ENCODE results near the gene LDLRAP1.
"Not testable (repeated sequence)": the region's sequence is repeated elsewhere in the genome, so short reads cannot be mapped to it uniquely, and the experiment has no call there.

The LDLRAP1 gene

GRCh38 chr1:25577134-25577920 lies 33.9 kb downstream of the LDLRAP1 start:
- DNase-seq (ENCODE audit: low read depth) = no peak

DNA sequence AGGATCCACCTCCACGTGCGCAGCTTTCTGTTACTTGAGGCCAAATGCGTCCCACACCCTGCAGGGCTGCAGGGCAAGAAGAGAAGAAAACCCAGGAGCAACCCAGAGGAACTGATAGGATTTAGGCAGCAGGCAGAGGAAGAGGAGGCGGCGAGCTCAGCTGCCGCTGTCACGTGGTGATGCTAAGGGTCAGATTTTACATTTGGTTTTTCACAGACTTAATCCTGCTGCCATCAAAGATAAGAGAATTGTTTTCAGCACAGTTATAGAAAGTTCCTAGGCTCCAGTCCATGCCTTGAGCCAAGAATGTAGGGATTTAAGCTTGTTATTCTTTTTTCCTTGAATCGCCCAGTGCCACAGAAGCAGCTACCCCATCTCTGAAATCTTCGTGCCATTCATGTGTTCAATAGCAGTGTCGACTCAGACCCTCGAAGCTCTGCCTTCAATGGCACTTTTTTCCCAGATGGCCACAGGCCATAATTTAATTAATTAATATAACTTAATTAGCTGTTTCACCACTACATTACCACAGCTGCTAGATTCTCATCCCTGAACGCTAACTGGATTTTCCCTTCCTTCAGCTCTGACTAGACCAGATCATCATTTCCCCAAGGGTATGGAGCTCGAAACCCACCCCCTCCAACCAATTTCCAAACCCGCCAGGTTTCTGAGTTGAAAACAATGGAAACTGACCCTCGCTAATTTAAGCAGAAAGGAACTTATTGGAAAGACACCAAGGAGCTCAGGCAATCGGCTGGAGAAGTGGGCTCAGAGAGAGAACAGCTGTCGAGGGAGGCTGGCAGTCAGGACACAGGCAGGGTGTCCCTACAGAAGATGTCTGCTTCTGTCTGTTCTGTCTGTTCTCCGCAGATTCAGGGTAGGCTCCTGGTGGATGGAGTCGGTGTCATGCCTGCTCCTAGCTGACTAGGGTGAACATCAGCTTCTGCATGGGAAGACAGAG lies 36.2 kb downstream of the LDLRAP1 start:
- no peak for DNase-seq (ENCODE audit: low read depth)

DNA sequence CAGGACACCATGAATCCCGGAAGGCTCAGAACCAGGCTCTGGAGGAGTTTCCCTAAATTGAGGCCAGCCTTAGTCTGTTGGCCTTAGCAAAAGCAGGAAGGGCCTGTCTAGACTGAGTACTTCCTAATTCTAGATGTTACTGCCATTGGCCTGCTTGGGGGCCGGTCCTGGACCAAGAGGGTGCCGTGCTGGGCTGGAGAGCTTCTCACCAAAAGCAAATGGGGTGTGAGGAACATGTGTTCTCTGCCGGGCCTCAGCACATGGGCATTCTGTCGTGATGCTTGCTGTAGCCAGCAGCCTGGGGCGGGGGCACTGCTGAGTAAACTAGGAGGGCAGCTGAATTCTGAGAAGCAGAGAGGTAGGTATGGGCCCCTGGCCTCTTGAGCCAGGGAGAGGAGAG lies 37.5 kb downstream of the LDLRAP1 start:
- DNase-seq (ENCODE audit: low read depth) = no peak

- DNase-seq (ENCODE audit: low read depth) = no peak
Observed at GRCh38 chr1:25581764-25582163, 38.4 kb downstream of the LDLRAP1 start.

DNA sequence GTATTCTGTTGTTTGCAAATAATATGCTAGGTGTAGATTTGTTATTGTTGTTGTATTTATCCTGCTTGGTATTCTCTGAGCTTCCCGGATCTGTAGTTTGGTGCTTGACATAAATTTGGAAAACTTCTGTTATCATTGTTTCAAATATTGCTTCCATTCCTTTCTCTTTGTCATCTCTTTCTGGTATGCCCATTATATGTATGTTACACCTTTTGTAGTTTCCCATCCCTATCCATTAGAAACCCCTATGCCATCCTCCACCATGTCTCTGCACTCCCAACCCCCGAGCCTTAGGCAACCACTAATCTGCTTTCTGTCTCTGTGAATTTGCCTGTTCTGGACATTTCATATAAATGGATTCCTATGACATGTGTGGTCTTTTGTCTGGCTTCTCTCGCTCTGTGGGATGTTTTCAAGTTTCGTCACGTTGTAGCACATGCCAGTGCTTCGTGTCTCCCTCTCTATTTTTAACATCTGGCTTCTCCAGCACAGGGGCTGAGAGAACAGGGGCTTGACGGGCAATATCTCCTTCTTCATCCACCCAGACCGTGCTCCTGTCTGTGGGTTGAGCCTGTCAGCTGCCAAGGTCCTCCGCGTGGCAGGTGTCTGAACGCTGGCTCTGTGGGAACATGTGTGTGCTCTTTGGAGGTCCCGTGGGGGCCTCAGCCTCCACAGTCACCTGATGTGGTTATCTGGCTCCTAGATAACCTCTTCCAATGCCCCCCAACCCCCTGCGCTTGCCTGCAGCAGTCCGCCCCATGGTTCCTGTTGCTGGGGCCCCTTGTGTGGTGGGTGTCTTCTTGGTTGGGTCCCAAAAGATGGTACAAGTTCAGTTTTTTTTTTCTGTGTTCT lies 40.3 kb downstream of the LDLRAP1 start:
- DNase-seq (ENCODE audit: low read depth) = no peak

DNA sequence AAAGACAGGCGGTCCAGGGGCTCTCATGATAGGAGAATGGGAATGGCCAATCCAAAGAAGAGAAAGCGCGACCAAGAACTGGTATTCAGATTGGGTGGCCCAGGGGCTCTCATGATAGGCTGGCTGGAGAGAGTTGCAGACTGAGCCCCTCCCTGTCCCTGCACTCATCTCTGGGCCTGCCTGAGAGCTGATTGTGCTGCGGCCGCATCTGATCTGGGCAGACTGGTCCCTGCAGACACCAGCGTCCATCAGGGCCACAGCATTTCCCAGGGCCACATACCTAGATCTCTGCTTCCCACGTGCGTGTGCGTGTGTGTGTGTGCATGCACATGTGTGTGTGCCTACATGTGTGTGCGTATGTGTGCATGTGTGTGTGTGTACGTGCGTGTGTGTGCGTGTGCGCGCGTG lies 42.8 kb downstream of the LDLRAP1 start:
- DNase-seq (ENCODE audit: low read depth) = no peak

DNA sequence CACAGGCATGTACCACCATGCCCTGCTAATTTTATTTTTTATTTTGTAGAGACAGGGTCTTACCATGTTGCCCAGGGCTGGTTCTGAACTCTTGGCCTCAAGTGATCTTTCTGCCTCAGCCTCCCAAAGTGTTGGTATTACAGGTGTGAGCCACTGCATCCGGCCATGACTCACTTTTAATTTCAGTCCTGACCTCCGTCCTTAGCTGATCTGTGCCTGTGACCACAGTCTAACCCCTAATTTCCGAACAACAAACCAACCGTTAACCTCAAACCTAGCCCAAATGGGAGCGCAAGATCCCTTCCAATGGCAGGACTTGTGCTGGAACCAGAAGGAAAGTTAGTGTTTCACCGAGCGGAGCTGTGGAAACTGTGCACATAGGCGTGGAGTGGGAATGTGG lies 43.9 kb downstream of the LDLRAP1 start:
- DNase-seq (ENCODE audit: low read depth) = no peak

DNA sequence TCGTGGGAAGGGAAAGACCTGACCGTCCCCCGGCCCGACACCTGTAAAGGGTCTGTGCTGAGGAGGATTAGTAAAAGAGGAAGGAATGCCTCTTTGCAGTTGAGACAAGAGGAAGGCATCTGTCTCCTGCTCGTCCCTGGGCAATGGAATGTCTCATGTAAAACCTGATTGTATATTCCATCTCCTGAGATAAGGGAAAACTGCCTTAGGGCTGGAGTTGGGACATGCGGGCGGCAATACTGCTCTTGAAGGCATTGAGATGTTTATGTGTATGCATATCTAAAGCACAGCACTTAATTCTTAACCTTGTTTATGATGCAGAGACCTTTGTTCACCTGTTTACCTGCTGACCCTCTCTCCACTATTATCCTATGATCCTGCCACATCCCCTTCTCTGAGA lies 44.8 kb downstream of the LDLRAP1 start:
- DNase-seq (ENCODE audit: low read depth) = not testable (repeated sequence)

DNA sequence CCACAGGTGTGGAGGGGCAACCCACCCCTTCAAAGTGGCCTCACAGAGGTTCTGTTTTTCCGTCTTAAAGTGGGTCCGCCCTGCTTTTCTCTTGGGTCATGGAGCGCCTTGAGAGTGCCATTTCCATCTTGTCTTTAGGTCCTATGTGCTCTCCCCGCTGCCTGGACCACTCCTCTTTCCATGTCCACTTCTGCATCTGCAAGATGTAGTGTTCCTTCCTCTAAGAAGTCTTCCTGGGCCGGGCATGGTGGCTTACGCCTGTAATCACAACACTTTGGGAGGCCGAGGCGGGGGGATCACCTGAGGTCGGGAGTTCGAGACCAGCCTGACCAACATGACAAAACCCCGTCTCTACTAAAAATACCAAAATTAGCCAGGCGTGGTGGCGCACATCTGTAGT lies 45.4 kb downstream of the LDLRAP1 start:
- DNase-seq (ENCODE audit: low read depth) = not testable (repeated sequence)

- no peak for DNase-seq (ENCODE audit: low read depth)
Observed at GRCh38 chr1:25590096-25590824, 46.9 kb downstream of the LDLRAP1 start.

- no peak for DNase-seq (ENCODE audit: low read depth)
Observed at GRCh38 chr1:25593861-25594260, 50.5 kb downstream of the LDLRAP1 start.

- no peak for DNase-seq (ENCODE audit: low read depth)
Observed at GRCh38 chr1:25594971-25595370, 51.6 kb downstream of the LDLRAP1 start.

GRCh38 chr1:25596641-25597040 lies 53.2 kb downstream of the LDLRAP1 start:
- not testable (repeated sequence) for DNase-seq (ENCODE audit: low read depth)

GRCh38 chr1:25598879-25599278 lies 55.5 kb downstream of the LDLRAP1 start:
- DNase-seq (ENCODE audit: low read depth) = no peak

DNA sequence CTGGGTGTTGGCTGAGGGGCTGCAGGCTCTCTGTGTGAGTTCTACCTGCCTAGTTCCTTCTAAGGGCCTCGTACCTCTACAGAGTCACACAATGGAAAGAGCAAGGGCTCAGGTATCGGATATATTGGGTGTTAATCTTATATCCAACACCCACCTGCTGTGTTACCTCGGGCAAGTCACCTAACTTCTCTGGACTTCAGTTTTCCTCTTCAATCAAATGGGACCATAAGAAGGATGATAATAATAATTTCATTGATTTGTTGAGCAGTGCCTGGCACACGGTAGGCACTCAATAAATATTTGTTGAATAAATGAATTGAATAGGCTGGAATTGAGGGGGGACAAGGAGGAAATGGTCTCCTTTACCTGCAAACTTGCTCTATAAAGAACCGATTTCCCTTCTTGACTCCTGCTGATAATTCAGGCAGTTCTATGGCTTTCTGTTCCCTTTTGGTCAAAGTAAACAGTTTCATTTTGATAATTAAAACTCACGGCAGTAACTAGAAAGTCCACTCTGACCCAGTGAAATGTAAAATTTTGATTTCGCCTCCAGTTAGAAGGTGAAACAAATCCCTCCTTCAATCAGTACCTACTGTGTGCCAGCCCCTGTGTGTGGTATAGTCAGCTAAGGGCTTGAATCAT lies 56.7 kb downstream of the LDLRAP1 start:
- no peak for DNase-seq (ENCODE audit: low read depth)

- DNase-seq (ENCODE audit: low read depth) = not testable (repeated sequence)
Observed at GRCh38 chr1:25600971-25601699, 57.7 kb downstream of the LDLRAP1 start.

- not testable (repeated sequence) for DNase-seq (ENCODE audit: low read depth)
Observed at GRCh38 chr1:25603779-25604538, 60.6 kb downstream of the LDLRAP1 start.

- DNase-seq (ENCODE audit: low read depth) = no peak
Observed at GRCh38 chr1:25607123-25607522, 63.7 kb downstream of the LDLRAP1 start.

- peak; percentile 79 for DNase-seq (ENCODE audit: low read depth)
Observed at GRCh38 chr1:25608488-25609178, 65.2 kb downstream of the LDLRAP1 start.

Measured in stimulated activated CD8-positive, alpha-beta memory T cell treated with anti-CD3 and anti-CD28 coated beads, Interleukin-4, amount 100 ng/mL, for 24 hours (primary cell).